ENCODE measurements around the gene PLD6. TPM values are rescaled to one million over a fixed set of nuclear protein-coding genes. Genes with fewer than 3 reads are reported as not detected.

The PLD6 gene
- total and polyA plus RNA-seq, 10 of the 15 experiments (the other 5 are each of a cell fraction or from before 2014, with no cell fraction given) = 4.7 to 21.4 (median 12.0) TPM

GRCh38 chr17:17172990-17173389, 33.1 kb downstream of the PLD6 start:
- H3K4me2 ChIP-seq (ENCODE audit: control insufficient read depth, insufficient read depth) = no peak overlapping the region
- in situ Hi-C loops (cut with MboI) (no loop called here), intact Hi-C loops (cut with micrococcal nuclease; ENCODE audit: unreplicated experiment) (no loop called here)
- no peak for TF ChIP-seq SUPT20H (IDR thresholded peaks at IDR 0.05; ENCODE audit: borderline replicate concordance, control insufficient read depth, low read depth, low read length)
- TF ChIP-seq BHLHE40 (IDR thresholded peaks at IDR 0.05; ENCODE audit: borderline replicate concordance in 1 of 2, low read depth in 2 of 2, low read length in 1 of 2) = no peak; a peak in 1 of 4 replicates
- no peak for TF ChIP-seq MLLT1 (IDR thresholded peaks at IDR 0.05)
- peak; percentile 17; the same call in 1 of the 2 replicates for TF ChIP-seq SPI1 (IDR thresholded peaks at IDR 0.05; ENCODE audit: borderline replicate concordance, insufficient read depth, low read depth, low read length)
- TF ChIP-seq RUNX3 (IDR thresholded peaks at IDR 0.05; ENCODE audit: low read length) = peak; percentile 19; the same call in 1 of the 2 replicates
- no peak for ATAC-seq
- no peaks in the 10 kb centered on the region for H3K9me3 ChIP-seq (replicated peaks; ENCODE audit: control insufficient read depth, insufficient read depth, low read length)
- ChIA-PET POLR2A (no interaction called here), RAD21 (ENCODE audit: unreplicated experiment) (no interaction called here), SMC1A (ENCODE audit: uncharacterized antibody, unreplicated experiment) (no interaction called here), CTCF (interaction anchor here (0.6 kb wide), 1 partner anchor 1829 kb away, joined by 4 read pairs; no protein-coding TSS in a partner anchor)
- no peak overlapping the region for H2AFZ ChIP-seq (ENCODE audit: control insufficient read depth, low read depth, low read length)
- no peak overlapping the region for H3K9ac ChIP-seq (ENCODE audit: control insufficient read depth, insufficient read depth, low read length)
- WGBS (ENCODE audit: insufficient coverage, insufficient replicate concordance, low lambda C conversion rate, missing lambda C conversion rate) = 82% methylated on average over 9 of the region's 9 CpGs
- H3K27ac ChIP-seq (ENCODE audit: control insufficient read depth, insufficient read depth) = no peak overlapping the region
- H3K4me1 ChIP-seq (ENCODE audit: control insufficient read depth, insufficient read depth, low read length) = no peaks in the 10 kb centered on the region
- peaks cover 17 to 26% of the 10 kb centered on the region in 2 experiments; a peak in 3 of 4 replicates for H3K36me3 ChIP-seq (ENCODE audit: control insufficient read depth in 2 of 2, insufficient read depth in 2 of 2, low read length in 1 of 2)
- no peaks in the 10 kb centered on the region for H3K79me2 ChIP-seq (ENCODE audit: control insufficient read depth, insufficient read depth, low read length)
- no peaks in the 10 kb centered on the region for H4K20me1 ChIP-seq (ENCODE audit: control insufficient read depth, insufficient read depth)
- H3K4me3 ChIP-seq = no peak overlapping the region
- H3K27me3 ChIP-seq (replicated peaks in 1 of 2; ENCODE audit: control insufficient read depth in 2 of 2, insufficient read depth in 2 of 2, low read length in 1 of 2) = no peaks in the 10 kb centered on the region
- DNase-seq (ENCODE audit: low read depth, low spot score) = no peak
- no peak for FAIRE-seq
- no TSS peak for BruUV-seq (replicated peaks)

All from GM12878 (cell line).